ENCODE data around the gene PLD1. TPM values are rescaled to one million over a fixed set of nuclear protein-coding genes. Genes with fewer than 3 reads are reported as not detected.
A peak's percentile ranks its signal among the peaks of the same experiment; 100 is the strongest.

Gene PLD1
- total RNA-seq, 4 donors from 2014 or later = 15.3 to 55.9 (median 45.4) TPM

DNA sequence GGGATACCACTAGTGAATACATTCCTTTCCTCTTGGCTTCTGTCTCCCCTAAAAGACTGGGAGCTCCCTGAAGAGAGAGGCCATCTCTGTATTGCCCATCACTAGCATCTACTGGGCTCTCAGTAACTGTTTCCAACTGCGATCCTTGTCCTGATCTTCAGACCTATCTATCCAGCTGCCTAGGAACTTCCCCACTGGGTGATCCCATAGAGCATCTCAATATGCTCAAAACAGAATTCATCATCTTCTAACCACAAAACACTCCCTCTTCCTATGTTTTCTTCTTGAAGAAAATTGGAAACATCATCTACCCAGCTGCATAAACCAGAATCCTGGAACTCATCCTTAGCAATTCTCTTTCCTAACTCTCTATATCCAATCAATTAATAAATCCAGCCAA lies 54.6 kb downstream of the PLD1 start:
- no peak for DNase-seq (ENCODE audit: low spot score in 2 of 2)
- Histone ChIP-seq H3K27me3 (no peaks in the 10 kb centered on the region), H3K9me3 (no peaks in the 10 kb centered on the region), H3K27ac (no peak overlapping the region), H3K4me3 (no peak overlapping the region), H3K36me3 (no peaks in the 10 kb centered on the region), H3K4me1 (peaks cover 0 to 26% (median 7%) of the 10 kb centered on the region in 4 donors)
- WGBS, 2 donors = 69 to 75% methylated on average over 1 of the region's 1 CpG
- no peak for TF ChIP-seq EP300 (IDR thresholded peaks at IDR 0.05)
- TF ChIP-seq POLR2A (IDR thresholded peaks at IDR 0.05) = no peak
- TF ChIP-seq, protein P1, sequence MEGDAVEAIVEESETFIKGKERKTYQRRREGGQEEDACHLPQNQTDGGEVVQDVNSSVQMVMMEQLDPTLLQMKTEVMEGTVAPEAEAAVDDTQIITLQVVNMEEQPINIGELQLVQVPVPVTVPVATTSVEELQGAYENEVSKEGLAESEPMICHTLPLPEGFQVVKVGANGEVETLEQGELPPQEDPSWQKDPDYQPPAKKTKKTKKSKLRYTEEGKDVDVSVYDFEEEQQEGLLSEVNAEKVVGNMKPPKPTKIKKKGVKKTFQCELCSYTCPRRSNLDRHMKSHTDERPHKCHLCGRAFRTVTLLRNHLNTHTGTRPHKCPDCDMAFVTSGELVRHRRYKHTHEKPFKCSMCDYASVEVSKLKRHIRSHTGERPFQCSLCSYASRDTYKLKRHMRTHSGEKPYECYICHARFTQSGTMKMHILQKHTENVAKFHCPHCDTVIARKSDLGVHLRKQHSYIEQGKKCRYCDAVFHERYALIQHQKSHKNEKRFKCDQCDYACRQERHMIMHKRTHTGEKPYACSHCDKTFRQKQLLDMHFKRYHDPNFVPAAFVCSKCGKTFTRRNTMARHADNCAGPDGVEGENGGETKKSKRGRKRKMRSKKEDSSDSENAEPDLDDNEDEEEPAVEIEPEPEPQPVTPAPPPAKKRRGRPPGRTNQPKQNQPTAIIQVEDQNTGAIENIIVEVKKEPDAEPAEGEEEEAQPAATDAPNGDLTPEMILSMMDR (IDR thresholded peaks at IDR 0.05) = no peak

DNA sequence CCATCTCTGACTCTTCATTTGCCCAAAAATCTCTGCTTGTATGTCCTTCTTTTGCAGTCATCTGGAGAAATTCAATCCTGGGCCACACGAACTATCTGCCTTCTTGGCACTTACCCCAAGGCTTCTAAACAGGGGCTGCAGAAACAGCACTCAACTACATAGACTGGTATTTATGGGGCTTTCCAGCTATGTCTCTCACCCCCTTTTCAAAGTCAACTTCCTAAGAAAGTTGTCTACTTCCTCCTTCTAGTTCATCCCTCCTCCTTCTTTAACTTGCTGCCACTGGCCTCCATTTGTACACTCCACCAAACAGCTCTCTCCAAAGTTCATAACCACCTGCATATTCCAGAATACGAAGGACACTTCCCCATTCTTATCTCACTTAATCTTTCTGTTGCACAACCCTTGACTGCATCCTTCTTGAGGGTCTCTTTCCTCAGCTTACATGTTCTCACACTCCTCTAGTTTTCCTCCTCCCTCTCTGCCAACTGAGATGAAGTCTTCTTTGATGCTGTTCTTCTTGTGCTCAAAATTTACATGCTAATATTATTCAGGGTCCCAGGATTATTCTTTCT lies 55.2 kb downstream of the PLD1 start:
- Histone ChIP-seq H3K4me1 (peaks cover 0 to 26% (median 7%) of the 10 kb centered on the region in 4 donors), H3K27me3 (no peaks in the 10 kb centered on the region), H3K27ac (no peak overlapping the region), H3K36me3 (no peaks in the 10 kb centered on the region), H3K4me3 (no peak overlapping the region), H3K9me3 (no peaks in the 10 kb centered on the region)
- 75 to 77% methylated on average over 2 of the region's 2 CpGs for WGBS, 2 donors
- TF ChIP-seq EP300 (IDR thresholded peaks at IDR 0.05) (no peak), POLR2A (IDR thresholded peaks at IDR 0.05) (no peak)
- TF ChIP-seq, protein P1 (IDR thresholded peaks at IDR 0.05) = no peak
- DNase-seq (ENCODE audit: low spot score in 2 of 2) = no peak

DNA sequence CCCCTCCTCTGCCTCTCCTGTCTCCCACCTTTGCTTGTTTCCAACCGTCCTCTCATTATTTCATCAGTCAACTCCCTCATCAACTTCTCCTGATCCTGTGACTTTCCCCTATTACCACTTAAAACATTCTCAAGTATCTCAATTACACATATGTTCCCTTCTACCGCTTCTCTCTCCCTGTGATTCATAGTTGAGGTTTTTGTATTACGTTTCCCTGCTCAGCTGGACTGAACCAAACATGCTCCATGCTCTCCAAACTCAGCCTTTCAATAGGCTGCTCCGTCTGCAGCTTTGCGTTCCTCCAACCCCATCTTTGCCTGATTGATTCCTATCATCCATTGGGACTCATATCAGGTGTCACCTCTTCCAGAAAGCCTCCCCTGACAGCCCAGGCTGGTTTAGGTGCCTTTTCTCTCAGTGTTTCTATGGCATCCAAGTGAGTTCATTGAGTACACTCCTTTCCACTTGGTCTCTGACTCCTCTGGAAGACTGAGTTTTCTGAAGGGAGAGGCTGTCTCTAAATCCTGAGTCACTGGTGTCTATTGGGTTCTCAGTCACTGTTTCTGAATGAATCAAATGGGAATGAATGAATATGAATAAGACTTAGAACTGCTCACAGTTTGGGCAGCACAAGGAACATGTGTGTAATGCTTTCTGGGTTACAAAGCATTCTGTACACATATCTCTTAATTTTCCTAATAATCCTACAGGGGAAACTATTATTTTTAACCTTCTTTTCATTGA lies 56.4 kb downstream of the PLD1 start:
- Histone ChIP-seq H3K27ac (no peak overlapping the region), H3K9me3 (no peaks in the 10 kb centered on the region), H3K36me3 (no peaks in the 10 kb centered on the region), H3K4me1 (peaks cover 0 to 32% (median 9%) of the 10 kb centered on the region in 4 donors), H3K27me3 (no peaks in the 10 kb centered on the region), H3K4me3 (no peak overlapping the region)
- no peak for DNase-seq (ENCODE audit: low spot score in 2 of 2)
- TF ChIP-seq POLR2A (IDR thresholded peaks at IDR 0.05) (no peak), EP300 (IDR thresholded peaks at IDR 0.05) (no peak)
- TF ChIP-seq, protein P1 (IDR thresholded peaks at IDR 0.05) = no peak
- 81 to 89% methylated on average over 5 of the region's 5 CpGs for WGBS, 2 donors

DNA sequence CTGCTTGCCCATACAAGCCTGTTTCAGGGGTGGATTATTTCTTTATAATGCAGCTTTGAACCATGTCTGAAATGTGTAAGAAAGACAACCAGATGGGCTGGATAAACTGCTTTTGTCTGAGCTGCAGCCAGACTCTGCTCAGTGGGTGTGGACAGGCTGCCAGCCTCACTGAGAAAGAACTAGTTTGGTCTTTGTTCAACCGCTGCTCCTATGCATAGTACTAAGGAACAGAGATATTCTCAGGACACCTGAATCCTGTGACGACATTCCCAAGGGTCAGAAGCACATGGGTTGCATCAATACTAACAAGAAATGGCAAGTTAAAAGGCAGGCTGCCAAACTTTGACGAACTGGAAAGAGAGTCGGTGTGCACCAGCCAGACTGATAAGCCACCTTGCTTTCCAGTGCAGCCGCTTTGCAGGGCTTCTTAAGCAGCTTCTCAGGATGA lies 57.2 kb downstream of the PLD1 start:
- peak in 1 of 2 donors; percentile 66 for DNase-seq (ENCODE audit: low spot score in 2 of 2)

More for the DNA sequence above, 57.2 kb downstream of the PLD1 start:
- no peaks in the 10 kb centered on the region for H3K27me3 ChIP-seq
- H3K4me1 ChIP-seq = peaks cover 0 to 37% (median 9%) of the 10 kb centered on the region in 4 donors
- WGBS, 2 donors = 56 to 68% methylated on average over 5 of the region's 5 CpGs
- no peak overlapping the region for H3K27ac ChIP-seq
- H3K4me3 ChIP-seq = no peak overlapping the region
- no peaks in the 10 kb centered on the region for H3K36me3 ChIP-seq
- TF ChIP-seq EP300 (IDR thresholded peaks at IDR 0.05) (no peak), POLR2A (IDR thresholded peaks at IDR 0.05) (no peak)
- TF ChIP-seq, protein P1 (IDR thresholded peaks at IDR 0.05) = no peak
- H3K9me3 ChIP-seq = no peaks in the 10 kb centered on the region

Data from tibial nerve (tissue), 4 donors.